ENCODE data around the gene SLC22A2. TPM values are rescaled to one million over a fixed set of nuclear protein-coding genes. Genes with fewer than 3 reads are reported as not detected.

The SLC22A2 gene
- total RNA-seq, 5 donors from 2014 or later (not counting 1 experiment from before 2014, with no cell fraction given): not detected

GRCh38 chr6:160173806-160174527 lies 84.7 kb downstream of the SLC22A2 start:
- no peaks in the 10 kb centered on the region for H3K4me1 Mint-ChIP-seq
- H3K27me3 ChIP-seq (replicated peaks in 1 of 2; ENCODE audit: control insufficient read depth in 2 of 2, extremely low read depth in 1 of 2, insufficient read depth in 2 of 2, low read length in 1 of 2): peaks cover 2 to 3% of the 10 kb centered on the region in 2 experiments
- H3K4me1 ChIP-seq (ENCODE audit: control insufficient read depth in 1 of 2, extremely low read depth in 1 of 2, insufficient read depth in 2 of 2, low read length in 2 of 2): no peaks in the 10 kb centered on the region
- CTCF ChIA-PET: no interaction called here
- 76% methylated on average over 5 of the region's 9 CpGs for WGBS (ENCODE audit: insufficient coverage)
- POLR2A ChIA-PET: no interaction called here
- no peaks in the 10 kb centered on the region for H3K36me3 Mint-ChIP-seq
- no peak overlapping the region for H3K4me3 Mint-ChIP-seq
- H3K9me3 ChIP-seq: no peaks in the 10 kb centered on the region
- H3K36me3 ChIP-seq (ENCODE audit: control insufficient read depth in 2 of 2, extremely low read depth in 1 of 2, insufficient read depth in 1 of 2, low read length in 1 of 2): no peaks in the 10 kb centered on the region
- H3K9me3 Mint-ChIP-seq: peaks cover 0 to 4% (median 0%) of the 10 kb centered on the region in 3 donors
- no peak overlapping the region for H3K27ac Mint-ChIP-seq
- H3K27ac ChIP-seq (ENCODE audit: low read length): no peak overlapping the region
- no peak for ATAC-seq (replicated peaks in 1 of 4)
- DNase-seq: no peak
- H3K4me3 ChIP-seq (ENCODE audit: control insufficient read depth in 1 of 2, extremely low read depth in 1 of 2, low read length in 1 of 2): no peak overlapping the region
- peaks cover 20 to 23% of the 10 kb centered on the region in 2 donors for H3K27me3 Mint-ChIP-seq

- no peak overlapping the region for H3K27ac ChIP-seq (ENCODE audit: low read length)
- peaks cover 18 to 20% of the 10 kb centered on the region in 2 donors for H3K27me3 Mint-ChIP-seq
- no peaks in the 10 kb centered on the region for H3K4me1 ChIP-seq (ENCODE audit: control insufficient read depth in 1 of 2, extremely low read depth in 1 of 2, insufficient read depth in 2 of 2, low read length in 2 of 2)
- H3K27ac Mint-ChIP-seq: no peak overlapping the region
- no peak overlapping the region for H3K4me3 Mint-ChIP-seq
- H3K4me1 Mint-ChIP-seq: no peaks in the 10 kb centered on the region
- DNase-seq (no peak), ATAC-seq (replicated peaks in 1 of 4) (no peak)
- ChIA-PET POLR2A (no interaction called here), CTCF (no interaction called here)
- H3K36me3 Mint-ChIP-seq: no peaks in the 10 kb centered on the region
- 98% methylated on average over 5 of the region's 5 CpGs for WGBS (ENCODE audit: insufficient coverage)
- no peaks in the 10 kb centered on the region for H3K9me3 ChIP-seq
- H3K4me3 ChIP-seq (ENCODE audit: control insufficient read depth in 1 of 2, extremely low read depth in 1 of 2, low read length in 1 of 2): no peak overlapping the region
- peaks cover 2 to 6% of the 10 kb centered on the region in 2 experiments for H3K27me3 ChIP-seq (replicated peaks in 1 of 2; ENCODE audit: control insufficient read depth in 2 of 2, extremely low read depth in 1 of 2, insufficient read depth in 2 of 2, low read length in 1 of 2)
- H3K36me3 ChIP-seq (ENCODE audit: control insufficient read depth in 2 of 2, extremely low read depth in 1 of 2, insufficient read depth in 1 of 2, low read length in 1 of 2): no peaks in the 10 kb centered on the region
- H3K9me3 Mint-ChIP-seq: peaks cover 0 to 4% (median 0%) of the 10 kb centered on the region in 3 donors
Measured at GRCh38 chr6:160172704-160173103, 85.9 kb downstream of the SLC22A2 start.

- Histone ChIP-seq H3K36me3 (ENCODE audit: control insufficient read depth in 2 of 2, extremely low read depth in 1 of 2, insufficient read depth in 1 of 2, low read length in 1 of 2) (no peaks in the 10 kb centered on the region), H3K4me3 (ENCODE audit: control insufficient read depth in 1 of 2, extremely low read depth in 1 of 2, low read length in 1 of 2) (no peak overlapping the region), H3K9me3 (no peaks in the 10 kb centered on the region), H3K27me3 (replicated peaks in 1 of 2; ENCODE audit: control insufficient read depth in 2 of 2, extremely low read depth in 1 of 2, insufficient read depth in 2 of 2, low read length in 1 of 2) (peaks cover 2 to 14% of the 10 kb centered on the region in 2 experiments), H3K27ac (ENCODE audit: low read length) (no peak overlapping the region), H3K4me1 (ENCODE audit: control insufficient read depth in 1 of 2, extremely low read depth in 1 of 2, insufficient read depth in 2 of 2, low read length in 2 of 2) (no peaks in the 10 kb centered on the region)
- H3K27me3 Mint-ChIP-seq: peaks cover 18 to 22% of the 10 kb centered on the region in 2 donors
- DNase-seq (no peak), ATAC-seq (replicated peaks in 1 of 4) (no peak)
- no peak overlapping the region for H3K4me3 Mint-ChIP-seq
- H3K9me3 Mint-ChIP-seq: peaks cover 0 to 6% (median 2%) of the 10 kb centered on the region in 3 donors
- CTCF ChIA-PET: no interaction called here
- 63% methylated on average over 3 of the region's 6 CpGs for WGBS (ENCODE audit: insufficient coverage)
- no peaks in the 10 kb centered on the region for H3K4me1 Mint-ChIP-seq
- H3K36me3 Mint-ChIP-seq: no peaks in the 10 kb centered on the region
- no peak overlapping the region for H3K27ac Mint-ChIP-seq
- POLR2A ChIA-PET: no interaction called here
Measured at GRCh38 chr6:160170018-160170680, 88.5 kb downstream of the SLC22A2 start.

- H3K9me3 ChIP-seq: no peaks in the 10 kb centered on the region
- no peaks in the 10 kb centered on the region for H3K36me3 ChIP-seq (ENCODE audit: control insufficient read depth in 2 of 2, extremely low read depth in 1 of 2, insufficient read depth in 1 of 2, low read length in 1 of 2)
- ChIA-PET CTCF (no interaction called here), POLR2A (no interaction called here)
- Mint-ChIP-seq H3K4me1 (no peaks in the 10 kb centered on the region), H3K9me3 (peaks cover 0 to 8% (median 5%) of the 10 kb centered on the region in 3 donors), H3K27ac (no peak overlapping the region), H3K36me3 (no peaks in the 10 kb centered on the region), H3K27me3 (peaks cover 18 to 19% of the 10 kb centered on the region in 2 donors), H3K4me3 (no peak overlapping the region)
- no peaks in the 10 kb centered on the region for H3K4me1 ChIP-seq (ENCODE audit: control insufficient read depth in 1 of 2, extremely low read depth in 1 of 2, insufficient read depth in 2 of 2, low read length in 2 of 2)
- ATAC-seq (replicated peaks in 1 of 4): no peak
- no peak for DNase-seq
- WGBS (ENCODE audit: insufficient coverage): 71% methylated on average over 3 of the region's 7 CpGs
- H3K4me3 ChIP-seq (ENCODE audit: control insufficient read depth in 1 of 2, extremely low read depth in 1 of 2, low read length in 1 of 2): no peak overlapping the region
- H3K27me3 ChIP-seq (replicated peaks in 1 of 2; ENCODE audit: control insufficient read depth in 2 of 2, extremely low read depth in 1 of 2, insufficient read depth in 2 of 2, low read length in 1 of 2): peaks cover 2 to 19% of the 10 kb centered on the region in 2 experiments
- H3K27ac ChIP-seq (ENCODE audit: low read length): no peak overlapping the region
Measured at GRCh38 chr6:160167604-160168399, 90.8 kb downstream of the SLC22A2 start.

Other genes starting within 250 kb of the SLC22A2 start
- gene SLC22A1, start 137.0 kb downstream of the SLC22A2 start, total RNA-seq: 1 to 10 TPM; 1.0 to 2.7 (median 2.3) TPM
- gene SLC22A3, start 89.6 kb upstream of the SLC22A2 start, total RNA-seq: under 1 TPM in 4 of 5 donors, not detected in 1; 0.13 to 0.29 (median 0.21) TPM